D721Med (cell line): ENCODE data around the gene LMAN2L.

Experiments
- DNase-seq: peaks from one replicate; pipeline ENCODE4 v3.0.0; 2011; ENCODE audit warnings: low spot score; ENCODE audit not compliant: insufficient read length
- FAIRE-seq: peaks from 2 replicates; lab custom pipeline; 2011; peaks lifted over from hg19 to GRCh38; lab: Jason Lieb, UNC
- TF ChIP-seq, protein P1 (sequence below): IDR thresholded peaks from 2 replicates; pipeline ENCODE4 v1.5.1; 2012; ENCODE audit warnings: mild to moderate bottlenecking, control low read depth; ENCODE audit not compliant: insufficient read depth; ENCODE audit errors: missing control alignments

The LMAN2L gene

DNA sequence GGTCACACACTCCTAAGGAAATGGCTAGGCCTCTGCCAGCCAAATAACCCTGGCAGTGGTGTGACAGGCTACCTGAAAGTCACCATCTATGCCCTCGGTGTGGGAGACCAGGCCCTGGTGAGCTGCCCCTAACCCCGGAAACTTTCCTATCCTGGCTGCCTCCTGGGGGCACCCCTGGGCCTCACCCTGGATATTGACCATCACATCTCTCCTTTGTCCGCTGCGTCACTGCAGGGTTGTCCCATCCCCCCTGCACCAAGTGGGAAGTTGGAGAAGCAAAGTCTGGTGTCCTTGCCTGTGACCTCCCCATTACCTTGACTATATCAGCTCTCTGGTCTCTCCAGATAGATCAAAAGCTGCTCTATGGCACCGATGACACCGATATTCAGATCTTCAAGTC is 78.5 kb downstream of the LMAN2L start:
- no peak for DNase-seq
- TF ChIP-seq, protein P1, sequence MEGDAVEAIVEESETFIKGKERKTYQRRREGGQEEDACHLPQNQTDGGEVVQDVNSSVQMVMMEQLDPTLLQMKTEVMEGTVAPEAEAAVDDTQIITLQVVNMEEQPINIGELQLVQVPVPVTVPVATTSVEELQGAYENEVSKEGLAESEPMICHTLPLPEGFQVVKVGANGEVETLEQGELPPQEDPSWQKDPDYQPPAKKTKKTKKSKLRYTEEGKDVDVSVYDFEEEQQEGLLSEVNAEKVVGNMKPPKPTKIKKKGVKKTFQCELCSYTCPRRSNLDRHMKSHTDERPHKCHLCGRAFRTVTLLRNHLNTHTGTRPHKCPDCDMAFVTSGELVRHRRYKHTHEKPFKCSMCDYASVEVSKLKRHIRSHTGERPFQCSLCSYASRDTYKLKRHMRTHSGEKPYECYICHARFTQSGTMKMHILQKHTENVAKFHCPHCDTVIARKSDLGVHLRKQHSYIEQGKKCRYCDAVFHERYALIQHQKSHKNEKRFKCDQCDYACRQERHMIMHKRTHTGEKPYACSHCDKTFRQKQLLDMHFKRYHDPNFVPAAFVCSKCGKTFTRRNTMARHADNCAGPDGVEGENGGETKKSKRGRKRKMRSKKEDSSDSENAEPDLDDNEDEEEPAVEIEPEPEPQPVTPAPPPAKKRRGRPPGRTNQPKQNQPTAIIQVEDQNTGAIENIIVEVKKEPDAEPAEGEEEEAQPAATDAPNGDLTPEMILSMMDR: no peak
- no peak for FAIRE-seq

DNA sequence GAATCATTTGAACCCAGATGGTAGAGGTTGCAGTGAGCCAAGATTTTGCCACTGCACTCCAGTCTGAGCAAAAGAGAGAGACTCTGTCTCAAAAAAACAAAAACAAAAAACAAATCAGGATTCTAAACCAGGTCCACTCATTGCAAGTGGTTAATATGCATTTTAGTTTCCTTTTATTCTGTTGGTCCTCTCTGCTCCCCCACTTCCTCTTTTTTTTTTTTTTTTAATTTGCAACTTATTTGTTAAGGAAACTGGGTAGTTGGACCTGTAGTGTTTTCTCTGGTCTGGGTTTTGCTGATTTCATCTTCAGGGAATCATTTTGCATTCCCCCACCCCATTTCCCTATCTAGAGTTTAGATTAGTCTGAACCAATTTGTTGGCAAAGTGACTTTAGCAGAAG is 83.3 kb downstream of the LMAN2L start:
- FAIRE-seq: no peak
- TF ChIP-seq, protein P1: no peak
- DNase-seq: no peak
